ENCODE results near the gene CFAP410.

CFAP410 gene

GRCh38 chr21:44332383-44332782 is 6.8 kb downstream of the CFAP410 start:
- no peaks in the 10 kb centered on the region for H3K4me1 Mint-ChIP-seq (ENCODE audit: low read depth)
- H3K36me3 Mint-ChIP-seq = no peaks in the 10 kb centered on the region
- H3K27ac Mint-ChIP-seq = no peak overlapping the region
- H3K27me3 Mint-ChIP-seq = no peaks in the 10 kb centered on the region
- no peak overlapping the region for H3K4me3 Mint-ChIP-seq
- no peaks in the 10 kb centered on the region for H3K9me3 Mint-ChIP-seq (ENCODE audit: low read depth)

- Mint-ChIP-seq H3K27me3 (no peaks in the 10 kb centered on the region), H3K27ac (no peak overlapping the region), H3K4me3 (no peak overlapping the region), H3K36me3 (no peaks in the 10 kb centered on the region), H3K4me1 (ENCODE audit: low read depth) (no peaks in the 10 kb centered on the region), H3K9me3 (ENCODE audit: low read depth) (no peaks in the 10 kb centered on the region)
Measured at GRCh38 chr21:44331650-44332307, 7.4 kb downstream of the CFAP410 start.

GRCh38 chr21:44331209-44331608 is 8.0 kb downstream of the CFAP410 start:
- no peaks in the 10 kb centered on the region for H3K36me3 Mint-ChIP-seq
- H3K4me3 Mint-ChIP-seq = no peak overlapping the region
- H3K27me3 Mint-ChIP-seq = no peaks in the 10 kb centered on the region
- no peaks in the 10 kb centered on the region for H3K4me1 Mint-ChIP-seq (ENCODE audit: low read depth)
- H3K27ac Mint-ChIP-seq = no peak overlapping the region
- H3K9me3 Mint-ChIP-seq (ENCODE audit: low read depth) = no peaks in the 10 kb centered on the region

GRCh38 chr21:44330698-44331097 is 8.5 kb downstream of the CFAP410 start:
- no peak overlapping the region for H3K27ac Mint-ChIP-seq
- H3K4me1 Mint-ChIP-seq (ENCODE audit: low read depth) = no peaks in the 10 kb centered on the region
- no peaks in the 10 kb centered on the region for H3K27me3 Mint-ChIP-seq
- no peaks in the 10 kb centered on the region for H3K9me3 Mint-ChIP-seq (ENCODE audit: low read depth)
- no peaks in the 10 kb centered on the region for H3K36me3 Mint-ChIP-seq
- H3K4me3 Mint-ChIP-seq = no peak overlapping the region

- no peaks in the 10 kb centered on the region for H3K36me3 Mint-ChIP-seq
- no peaks in the 10 kb centered on the region for H3K4me1 Mint-ChIP-seq (ENCODE audit: low read depth)
- H3K4me3 Mint-ChIP-seq = no peak overlapping the region
- no peaks in the 10 kb centered on the region for H3K27me3 Mint-ChIP-seq
- H3K9me3 Mint-ChIP-seq (ENCODE audit: low read depth) = no peaks in the 10 kb centered on the region
- H3K27ac Mint-ChIP-seq = no peak overlapping the region
Measured at GRCh38 chr21:44329971-44330681, 9.1 kb downstream of the CFAP410 start.

GRCh38 chr21:44329086-44329889 is 9.9 kb downstream of the CFAP410 start:
- H3K4me3 Mint-ChIP-seq = no peak overlapping the region
- H3K9me3 Mint-ChIP-seq (ENCODE audit: low read depth) = no peaks in the 10 kb centered on the region
- no peaks in the 10 kb centered on the region for H3K4me1 Mint-ChIP-seq (ENCODE audit: low read depth)
- no peaks in the 10 kb centered on the region for H3K27me3 Mint-ChIP-seq
- H3K27ac Mint-ChIP-seq = no peak overlapping the region
- no peaks in the 10 kb centered on the region for H3K36me3 Mint-ChIP-seq

GRCh38 chr21:44328242-44328895 is 10.8 kb downstream of the CFAP410 start:
- Mint-ChIP-seq H3K27me3 (no peaks in the 10 kb centered on the region), H3K36me3 (no peaks in the 10 kb centered on the region), H3K9me3 (ENCODE audit: low read depth) (no peaks in the 10 kb centered on the region), H3K27ac (peak overlapping the region; percentile 28), H3K4me1 (ENCODE audit: low read depth) (no peaks in the 10 kb centered on the region), H3K4me3 (no peak overlapping the region)

- Mint-ChIP-seq H3K27me3 (no peaks in the 10 kb centered on the region), H3K4me3 (no peak overlapping the region), H3K27ac (no peak overlapping the region)
Measured at GRCh38 chr21:44327603-44327974, 11.6 kb downstream of the CFAP410 start.

GRCh38 chr21:44326716-44327602 is 12.2 kb downstream of the CFAP410 start:
- Mint-ChIP-seq H3K4me3 (no peak overlapping the region), H3K36me3 (no peaks in the 10 kb centered on the region), H3K27ac (no peak overlapping the region), H3K9me3 (ENCODE audit: low read depth) (no peaks in the 10 kb centered on the region), H3K4me1 (ENCODE audit: low read depth) (no peaks in the 10 kb centered on the region), H3K27me3 (no peaks in the 10 kb centered on the region)

More at GRCh38 chr21:44327603-44327974, 11.6 kb downstream of the CFAP410 start:
- no peaks in the 10 kb centered on the region for H3K9me3 Mint-ChIP-seq (ENCODE audit: low read depth)
- H3K4me1 Mint-ChIP-seq (ENCODE audit: low read depth) = no peaks in the 10 kb centered on the region
- H3K36me3 Mint-ChIP-seq = no peaks in the 10 kb centered on the region

GRCh38 chr21:44326272-44326647 is 12.9 kb downstream of the CFAP410 start:
- no peak overlapping the region for H3K4me3 Mint-ChIP-seq
- no peak overlapping the region for H3K27ac Mint-ChIP-seq
- H3K9me3 Mint-ChIP-seq (ENCODE audit: low read depth) = no peaks in the 10 kb centered on the region
- H3K4me1 Mint-ChIP-seq (ENCODE audit: low read depth) = no peaks in the 10 kb centered on the region
- H3K36me3 Mint-ChIP-seq = no peaks in the 10 kb centered on the region
- no peaks in the 10 kb centered on the region for H3K27me3 Mint-ChIP-seq

- Mint-ChIP-seq H3K27me3 (no peaks in the 10 kb centered on the region), H3K27ac (no peak overlapping the region), H3K4me1 (ENCODE audit: low read depth) (no peaks in the 10 kb centered on the region), H3K4me3 (no peak overlapping the region), H3K9me3 (ENCODE audit: low read depth) (no peaks in the 10 kb centered on the region), H3K36me3 (no peaks in the 10 kb centered on the region)
Measured at GRCh38 chr21:44325386-44326271, 13.6 kb downstream of the CFAP410 start.

- Mint-ChIP-seq H3K4me3 (no peak overlapping the region), H3K9me3 (ENCODE audit: low read depth) (no peaks in the 10 kb centered on the region), H3K27me3 (no peaks in the 10 kb centered on the region), H3K36me3 (no peaks in the 10 kb centered on the region), H3K4me1 (ENCODE audit: low read depth) (no peaks in the 10 kb centered on the region), H3K27ac (no peak overlapping the region)
Measured at GRCh38 chr21:44324854-44325107, 14.4 kb downstream of the CFAP410 start.

- Mint-ChIP-seq H3K27ac (no peak overlapping the region), H3K36me3 (no peaks in the 10 kb centered on the region), H3K4me1 (ENCODE audit: low read depth) (no peaks in the 10 kb centered on the region), H3K4me3 (no peak overlapping the region), H3K27me3 (no peaks in the 10 kb centered on the region), H3K9me3 (ENCODE audit: low read depth) (no peaks in the 10 kb centered on the region)
Measured at GRCh38 chr21:44324106-44324853, 14.9 kb downstream of the CFAP410 start.

All from activated naive CD8-positive, alpha-beta T cell (primary cell).